Fibroblast of upper back skin (primary cell): ENCODE results near the gene SAMM50.
"Not testable (repeated sequence)": the region's sequence is repeated elsewhere in the genome, so short reads cannot be mapped to it uniquely, and the experiment has no call there.

Experiments used
- DNase-seq: peaks from one replicate; pipeline ENCODE4 v3.0.0-alpha.2; 2013

The SAMM50 gene

GRCh38 chr22:44004104-44004460, 48.8 kb downstream of the SAMM50 start:
- DNase-seq: no peak

GRCh38 chr22:44005524-44005923, 50.3 kb downstream of the SAMM50 start:
- no peak for DNase-seq

- no peak for DNase-seq
Measured at GRCh38 chr22:44012162-44012561, 56.9 kb downstream of the SAMM50 start.

GRCh38 chr22:44012591-44012990, 57.3 kb downstream of the SAMM50 start:
- no peak for DNase-seq

- DNase-seq: no peak
Measured at GRCh38 chr22:44014241-44014640, 59.0 kb downstream of the SAMM50 start.

- not testable (repeated sequence) for DNase-seq
Measured at GRCh38 chr22:44016586-44016985, 61.3 kb downstream of the SAMM50 start.

GRCh38 chr22:44018594-44018993, 63.4 kb downstream of the SAMM50 start:
- DNase-seq: no peak

GRCh38 chr22:44019416-44019815, 64.2 kb downstream of the SAMM50 start:
- no peak for DNase-seq

GRCh38 chr22:44019846-44020245, 64.6 kb downstream of the SAMM50 start:
- DNase-seq: peak; percentile 62

GRCh38 chr22:44020981-44021380, 65.7 kb downstream of the SAMM50 start:
- DNase-seq: no peak

- DNase-seq: no peak
Measured at GRCh38 chr22:44023404-44024287, 68.4 kb downstream of the SAMM50 start.

GRCh38 chr22:44024288-44024921, 69.2 kb downstream of the SAMM50 start, which contains the start of gene PARVB:
PARVB (plus strand) TSS chr22:44024302; CDS start chr22:44024340, 38 bp downstream.
- no peak for DNase-seq

GRCh38 chr22:44025171-44026065, 70.2 kb downstream of the SAMM50 start:
- no peak for DNase-seq

- DNase-seq: no peak
Measured at GRCh38 chr22:44026066-44026629, 70.9 kb downstream of the SAMM50 start.

- no peak for DNase-seq
Measured at GRCh38 chr22:44026630-44027511, 71.6 kb downstream of the SAMM50 start.

- no peak for DNase-seq
Measured at GRCh38 chr22:44028091-44028490, 72.8 kb downstream of the SAMM50 start.

- no peak for DNase-seq
Measured at GRCh38 chr22:44029069-44029468, 73.8 kb downstream of the SAMM50 start.

GRCh38 chr22:44030051-44030701, 74.9 kb downstream of the SAMM50 start:
- no peak for DNase-seq

GRCh38 chr22:44030702-44031082, 75.5 kb downstream of the SAMM50 start:
- DNase-seq: no peak

GRCh38 chr22:44031158-44031952, 76.1 kb downstream of the SAMM50 start:
- DNase-seq: no peak
